Adrenal gland (tissue), 12 donors: ENCODE data around the gene MSH5. TPM values are rescaled to one million over a fixed set of nuclear protein-coding genes. Genes with fewer than 3 reads are reported as not detected.

ENCODE experiments used
- DNase-seq, 7 donors: peaks; one replicate each; pipeline ENCODE4 v3.0.0-alpha.2; 2019 to 2020
- H3K27ac ChIP-seq, 5 donors: fragments of 200-600 bp; sonication (generic) in 4 of 5; 1 replicate in 3 of 5; 2 replicates in 2 of 5; pipeline versions ENCODE4 v1.5.1 to v1.8.0; 2016 to 2020; ENCODE audit warnings: mild to moderate bottlenecking in 1 of 5
- H3K27me3 ChIP-seq: fragments of 200-600 bp; 2 replicates; pipeline ENCODE4 v1.8.0; 2021
- H3K36me3 ChIP-seq, 2 donors: fragments of 200-600 bp; replicated peaks in 1 of 2; 1 replicate in 1 of 2; 2 replicates in 1 of 2; pipeline versions ENCODE4 v1.5.1 to v1.8.0; 2018 to 2022
- H3K4me1 ChIP-seq, 2 donors: fragments of 200-600 bp; replicated peaks in 1 of 2; 1 replicate in 1 of 2; 2 replicates in 1 of 2; pipeline versions ENCODE4 v1.5.1 to v1.8.0; 2018 to 2021
- H3K4me3 ChIP-seq, 4 donors: fragments of 200-600 bp; sonication (generic) in 3 of 4; one replicate each; pipeline ENCODE4 v1.5.1; 2016 to 2018
- H3K9me3 ChIP-seq, 3 donors: fragments of 200-600 bp; sonication (generic) in 1 of 3; replicated peaks in 1 of 3; 1 replicate in 2 of 3; 2 replicates in 1 of 3; pipeline versions ENCODE4 v1.5.1 to v1.8.0; 2016 to 2021
- CTCF ChIP-seq, 6 experiments: fragments of 450-650 bp in 4 of 6; fragments of 200-600 bp in 2 of 6; sonication (generic) in 1 of 6; IDR thresholded peaks; 1 replicate in 5 of 6; 2 replicates in 1 of 6; pipeline versions ENCODE4 v1.5.1 to v1.8.0; 2016 to 2021; ENCODE audit warnings: antibody characterized with exemption in 6 of 6, mild to moderate bottlenecking in 2 of 6, moderate library complexity in 1 of 6
- POLR2A ChIP-seq, 2 donors: fragments of 450-650 bp; IDR thresholded peaks; one replicate each; pipeline ENCODE4 v1.6.1; 2017; ENCODE audit warnings: antibody characterized with exemption in 2 of 2, mild to moderate bottlenecking in 2 of 2, moderate library complexity in 1 of 2
- WGBS, 4 donors: extraction: QIAGEN DNeasy Blood & Tissue Kit in 2 of 4; methylation state at CpG; one replicate each; pipeline versions ENCODE4 v1.1.5 to v1.1.7; 2013 to 2017; 5-methylcytosine and 5-hydroxymethylcytosine counted together
- intact Hi-C, 2 donors: fragments of 100-400 bp; cut with DNase I; formaldehyde crosslinking; loops; one replicate each; pipeline versions ENCODE4 v1.14.1 to v1.15.0; 2022 to 2023
- polyA plus RNA-seq, 3 donors: library from polyadenylated mRNA; stranded (reverse); fragments of 200-250 nt in 2 of 3; fragments of 350-450 nt in 1 of 3; fragmentation: Illumina TruSeq in 1 of 3; extraction: RNeasy Lipid Tissue Mini Kit (QIAGEN cat#74804) in 1 of 3; gene quantifications; one replicate each; pipeline ENCODE4 v1.2.3, GENCODE V29; 2013 to 2014
- total RNA-seq, 9 donors: library from RNA; depleted of rRNA in 4 of 9; stranded (reverse); fragments of >200 nt in 4 of 9; fragments of 120-200 nt in 1 of 9; fragmentation: NEBNext Ultra II Directional in 1 of 9; extraction: Animal tissue kit (Norgen Biotek cat#: 25700) in 1 of 9; gene quantifications; one replicate each; pipeline versions ENCODE4 v1.1.0 to v1.2.4, GENCODE V29; 2013 to 2023
- donor health status: healthy with polysubstance abuse.
- donor health status: Bipolar disorder and iron deficiency.
- donor health status: DM: yes; HTN: yes; CAD: no.
- donor health status: DM: no; HTN: no; CAD: no.
- donor health status: DM: no; HTN: no; CAD: no.
- donor health status: DM: yes; HTN: yes; CAD: no.

Gene MSH5
- total and polyA plus RNA-seq, 12 donors, result 3.0 to 24.5 (median 6.4) TPM

- no peak for DNase-seq
- no peak overlapping the region for H3K4me3 ChIP-seq
- intact Hi-C loops, result no loop called here
- no peak overlapping the region for H3K27ac ChIP-seq
- H3K9me3 ChIP-seq, result no peaks in the 10 kb centered on the region
- TF ChIP-seq CTCF (IDR thresholded peaks at IDR 0.05), result no peak
- no peak for TF ChIP-seq POLR2A (IDR thresholded peaks at IDR 0.05)
- peaks cover 6 to 8% of the 10 kb centered on the region in 2 donors for H3K4me1 ChIP-seq
- 79 to 96% (median 94%) methylated on average over 9 to 23 of the region's 23 CpGs for WGBS, 4 donors
- peaks cover 0 to 74% of the 10 kb centered on the region in 2 donors for H3K36me3 ChIP-seq
- H3K27me3 ChIP-seq, result no peaks in the 10 kb centered on the region
Measured at GRCh38 chr6:31781244-31782125, 41.7 kb downstream of the MSH5 start.

- peaks cover 0 to 1% of the 10 kb centered on the region in 2 donors for H3K4me1 ChIP-seq
- H3K27me3 ChIP-seq, result no peaks in the 10 kb centered on the region
- TF ChIP-seq CTCF (IDR thresholded peaks at IDR 0.05), result no peak
- TF ChIP-seq POLR2A (IDR thresholded peaks at IDR 0.05), result no peak
- H3K9me3 ChIP-seq, result no peaks in the 10 kb centered on the region
- WGBS, 4 donors, result 82 to 94% (median 91%) methylated on average over 7 to 32 of the region's 32 CpGs
- H3K4me3 ChIP-seq, result no peak overlapping the region
- H3K27ac ChIP-seq, result no peak overlapping the region
- intact Hi-C loops, result no loop called here
- peaks cover 0 to 76% of the 10 kb centered on the region in 2 donors for H3K36me3 ChIP-seq
- DNase-seq, result no peak
Measured at GRCh38 chr6:31782126-31782855, 42.5 kb downstream of the MSH5 start.

- H3K4me3 ChIP-seq, result no peak overlapping the region
- peaks cover 0 to 70% of the 10 kb centered on the region in 2 donors for H3K36me3 ChIP-seq
- WGBS, 4 donors, result 91 to 93% (median 92%) methylated on average over 12 to 15 of the region's 15 CpGs
- no peak overlapping the region for H3K27ac ChIP-seq
- no peaks in the 10 kb centered on the region for H3K9me3 ChIP-seq
- TF ChIP-seq CTCF (IDR thresholded peaks at IDR 0.05) (no peak), POLR2A (IDR thresholded peaks at IDR 0.05) (no peak)
- no peaks in the 10 kb centered on the region for H3K4me1 ChIP-seq
- H3K27me3 ChIP-seq, result no peaks in the 10 kb centered on the region
- intact Hi-C loops, result no loop called here
- no peak for DNase-seq
Measured at GRCh38 chr6:31784098-31784925, 44.5 kb downstream of the MSH5 start.

- no peak overlapping the region for H3K27ac ChIP-seq
- intact Hi-C loops, result no loop called here
- no peaks in the 10 kb centered on the region for H3K27me3 ChIP-seq
- no peak for DNase-seq
- no peaks in the 10 kb centered on the region for H3K9me3 ChIP-seq
- TF ChIP-seq CTCF (IDR thresholded peaks at IDR 0.05), result no peak
- TF ChIP-seq POLR2A (IDR thresholded peaks at IDR 0.05), result no peak
- WGBS, 4 donors, result 90 to 94% (median 93%) methylated on average over 6 to 11 of the region's 11 CpGs
- H3K4me1 ChIP-seq, result no peaks in the 10 kb centered on the region
- no peak overlapping the region for H3K4me3 ChIP-seq
- peaks cover 0 to 62% of the 10 kb centered on the region in 2 donors for H3K36me3 ChIP-seq
Measured at GRCh38 chr6:31785475-31785874, 45.7 kb downstream of the MSH5 start.
